CD8-positive, alpha-beta memory T cell (primary cell): ENCODE data around the gene TMEM14A. TPM values are rescaled to one million over a fixed set of nuclear protein-coding genes. Genes with fewer than 3 reads are reported as not detected.
A peak's percentile ranks its signal among the peaks of the same experiment; 100 is the strongest.

Experiments used
- CTCF ChIA-PET: fragments of 350-600 bp; sonication (Branson Sonifier 250); formaldehyde crosslinking; loops from one replicate; lab custom pipeline; 2021; ENCODE audit warnings: antibody characterized with exemption; lab: Charles Lee
- POLR2A ChIA-PET: fragments of 350-600 bp; sonication (Branson Sonifier 250); formaldehyde crosslinking; loops from one replicate; lab custom pipeline; 2021; ENCODE audit warnings: antibody characterized with exemption; lab: Charles Lee
- DNase-seq, 5 donors: peaks; one replicate each; pipeline versions ENCODE4 v3.0.0 to v3.0.0-alpha.2; 2020 to 2022; ENCODE audit warnings: mixed read lengths in 1 of 5
- H3K27ac ChIP-seq: one replicate; pipeline ENCODE4 v1.7.0; 2013; ENCODE audit warnings: low read depth, mild to moderate bottlenecking, low read length, moderate library complexity
- H3K27me3 ChIP-seq: 2 replicates; pipeline ENCODE4 v1.7.0; 2013; ENCODE audit warnings: low read length, mild to moderate bottlenecking; ENCODE audit not compliant: insufficient read depth, poor library complexity, severe bottlenecking
- H3K36me3 ChIP-seq: 2 replicates; pipeline ENCODE4 v1.7.0; 2013; ENCODE audit warnings: mild to moderate bottlenecking, low read length, moderate library complexity; ENCODE audit not compliant: insufficient read depth
- H3K4me1 ChIP-seq: 2 replicates; pipeline ENCODE4 v1.7.0; 2013; ENCODE audit warnings: mild to moderate bottlenecking, low read length, moderate library complexity; ENCODE audit not compliant: insufficient read depth
- H3K4me3 ChIP-seq: 2 replicates; pipeline ENCODE4 v1.7.0; 2013; ENCODE audit warnings: mild to moderate bottlenecking, low read length
- H3K9me3 ChIP-seq: 2 replicates; pipeline ENCODE4 v1.7.0; 2013; ENCODE audit warnings: mild to moderate bottlenecking, low read length
- H3K27ac Mint-ChIP-seq, 8 donors: one replicate each; pipeline ENCODE4 v1.8.0; 2020 to 2021; ENCODE audit warnings: mixed read lengths in 8 of 8, mild to moderate bottlenecking in 6 of 8, inconsistent platforms in 3 of 8, moderate library complexity in 3 of 8
- H3K27me3 Mint-ChIP-seq, 2 donors: one replicate each; pipeline ENCODE4 v1.8.0; 2020 to 2021; ENCODE audit warnings: mixed read lengths in 2 of 2, mild to moderate bottlenecking in 1 of 2, moderate library complexity in 1 of 2
- H3K36me3 Mint-ChIP-seq, 3 donors: one replicate each; pipeline ENCODE4 v1.8.0; 2020 to 2021; ENCODE audit warnings: mixed read lengths in 3 of 3, inconsistent platforms in 1 of 3, mild to moderate bottlenecking in 1 of 3
- H3K4me1 Mint-ChIP-seq, 3 donors: one replicate each; pipeline ENCODE4 v1.8.0; 2020 to 2021; ENCODE audit warnings: mixed read lengths in 3 of 3, inconsistent platforms in 1 of 3, mild to moderate bottlenecking in 1 of 3
- H3K4me3 Mint-ChIP-seq, 7 donors: one replicate each; pipeline ENCODE4 v1.8.0; 2020 to 2021; ENCODE audit warnings: mixed read lengths in 7 of 7, mild to moderate bottlenecking in 6 of 7, moderate library complexity in 4 of 7, inconsistent platforms in 2 of 7
- H3K9me3 Mint-ChIP-seq, 5 donors: one replicate each; pipeline ENCODE4 v1.8.0; 2020 to 2022; ENCODE audit warnings: mixed read lengths in 5 of 5, mild to moderate bottlenecking in 3 of 5, moderate library complexity in 2 of 5, inconsistent platforms in 1 of 5
- polyA plus RNA-seq: library from polyadenylated mRNA; unstranded; fragments of 300-500 nt; fragmentation: Illumina TruSeq; gene quantifications from one replicate; pipeline ENCODE4 v1.2.3, GENCODE V29; 2021
- total RNA-seq, 2 experiments: library from RNA; stranded (reverse); gene quantifications; one replicate each; pipeline ENCODE4 v1.2.3, GENCODE V29; 2021

Gene TMEM14A
- total and polyA plus RNA-seq, 3 experiments from 2014 or later = 20.1 to 27.3 (median 23.7) TPM

DNA sequence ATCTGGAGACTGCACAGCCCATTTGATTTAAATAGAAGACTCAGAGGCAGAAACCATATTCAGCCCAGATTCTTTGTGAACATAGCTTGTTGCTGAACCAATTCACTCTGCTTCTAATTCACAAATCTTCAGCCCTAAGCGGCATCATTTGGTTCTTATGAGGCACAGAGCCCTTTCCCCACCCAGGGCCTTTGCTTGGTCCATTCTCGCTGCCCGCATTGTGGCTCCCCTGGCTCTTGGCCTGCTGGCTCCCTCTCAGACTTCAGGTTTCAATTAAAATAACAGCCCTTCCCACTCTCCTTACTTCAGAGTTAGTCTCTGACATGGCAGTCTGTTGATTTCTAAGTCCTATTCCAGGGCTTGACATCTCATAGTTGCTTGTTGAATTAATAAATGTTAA, 9.4 kb upstream of the TMEM14A start:
- no peak overlapping the region for H3K4me3 ChIP-seq
- Mint-ChIP-seq H3K9me3 (no peaks in the 10 kb centered on the region), H3K27me3 (peaks cover 7 to 14% of the 10 kb centered on the region in 2 donors), H3K4me3 (no peak overlapping the region), H3K36me3 (peaks cover 0 to 1% (median 0%) of the 10 kb centered on the region in 3 donors), H3K27ac (no peak overlapping the region), H3K4me1 (no peaks in the 10 kb centered on the region)
- H3K4me1 ChIP-seq = peaks cover 4% of the 10 kb centered on the region
- H3K36me3 ChIP-seq = no peaks in the 10 kb centered on the region
- ChIA-PET POLR2A (no interaction called here), CTCF (interaction anchor here (1.1 to 4.2 kb wide), 6 partner anchors 10 to 398 kb away, joined by 3 to 60 read pairs (median 12); partner anchors contain the start of genes EFHC1 and MCM3)
- no peaks in the 10 kb centered on the region for H3K27me3 ChIP-seq
- no peak overlapping the region for H3K27ac ChIP-seq
- DNase-seq = no peak
- H3K9me3 ChIP-seq = no peaks in the 10 kb centered on the region

DNA sequence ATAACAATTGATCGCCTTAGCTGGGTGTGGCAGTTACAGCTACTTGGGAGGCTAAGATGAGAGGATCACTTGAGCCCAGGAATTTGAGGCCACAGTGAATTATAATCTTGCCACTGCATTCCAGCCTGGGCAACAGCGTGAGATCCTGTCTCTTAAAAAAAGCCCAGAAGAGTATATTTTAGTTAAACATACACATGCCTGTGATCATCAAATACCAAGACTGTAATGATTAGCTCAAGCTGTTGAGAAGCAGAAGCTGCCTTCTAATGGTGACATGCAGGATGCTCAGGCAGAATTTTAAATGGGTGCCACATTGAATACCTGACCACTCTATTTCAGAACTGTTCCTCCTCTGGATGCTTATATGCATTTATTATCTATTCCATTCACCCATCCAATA, 8.9 kb upstream of the TMEM14A start:
- POLR2A ChIA-PET = no interaction called here

DNA sequence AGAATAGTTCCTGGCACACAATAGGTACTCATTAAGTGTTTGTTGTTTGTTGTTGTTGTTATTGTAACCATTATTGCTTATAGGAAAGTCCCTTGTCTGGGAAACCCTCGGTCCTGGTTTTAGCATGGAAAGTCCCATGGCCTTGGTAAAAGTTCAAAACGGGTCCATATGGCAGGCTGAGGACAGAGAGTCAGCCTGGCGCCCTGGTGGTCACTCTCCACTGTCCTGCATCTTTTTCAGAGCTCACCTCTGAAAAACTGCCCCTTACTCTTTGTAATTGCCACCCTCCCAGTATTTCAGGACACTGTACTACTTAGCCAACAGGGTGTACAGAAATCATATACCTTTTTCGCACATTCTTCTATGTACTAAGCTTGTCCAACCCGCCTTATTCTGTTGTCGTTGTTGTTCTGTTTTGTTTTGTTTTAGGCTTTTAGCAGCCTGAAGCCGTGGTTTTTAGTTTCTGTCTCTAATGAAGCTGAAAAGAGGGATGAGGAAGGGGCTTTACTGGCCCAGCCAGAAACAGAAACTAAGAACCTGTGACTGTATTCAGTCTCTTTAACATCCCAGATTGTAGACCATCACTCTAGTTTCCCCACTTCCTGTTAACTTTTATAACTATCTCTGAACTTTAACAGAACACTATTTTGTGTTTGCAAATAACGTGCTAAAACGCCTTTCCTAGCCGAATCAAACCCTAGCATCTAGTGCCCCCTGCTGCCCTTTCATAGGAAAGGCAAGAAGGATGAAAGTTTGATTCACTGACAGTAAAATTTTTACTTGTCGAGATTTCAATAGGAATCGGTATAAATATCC, 7.6 kb upstream of the TMEM14A start:
- Mint-ChIP-seq H3K27me3 (peaks cover 0 to 2% of the 10 kb centered on the region in 2 donors), H3K27ac (no peak overlapping the region), H3K9me3 (no peaks in the 10 kb centered on the region), H3K4me3 (no peak overlapping the region), H3K4me1 (no peaks in the 10 kb centered on the region), H3K36me3 (no peaks in the 10 kb centered on the region)
- H3K4me1 ChIP-seq = peaks cover 4% of the 10 kb centered on the region
- H3K27ac ChIP-seq = no peak overlapping the region
- peak; percentile 28 to 71 (median 62) for DNase-seq
- H3K9me3 ChIP-seq = no peaks in the 10 kb centered on the region
- no peaks in the 10 kb centered on the region for H3K27me3 ChIP-seq
- H3K4me3 ChIP-seq = peak overlapping the region; percentile 72
- ChIA-PET CTCF (interaction anchor here (0.8 to 4.2 kb wide), 13 partner anchors 8 to 400 kb away, joined by 3 to 60 read pairs (median 5); partner anchors contain the start of genes EFHC1 and MCM3), POLR2A (no interaction called here)
- H3K36me3 ChIP-seq = no peaks in the 10 kb centered on the region

More for the DNA sequence above, 8.9 kb upstream of the TMEM14A start:
- no peak overlapping the region for H3K4me3 ChIP-seq
- H3K36me3 Mint-ChIP-seq = peaks cover 0 to 1% (median 0%) of the 10 kb centered on the region in 3 donors
- no peaks in the 10 kb centered on the region for H3K4me1 Mint-ChIP-seq
- no peaks in the 10 kb centered on the region for H3K9me3 ChIP-seq
- peaks cover 5 to 14% of the 10 kb centered on the region in 2 donors for H3K27me3 Mint-ChIP-seq
- no peak for DNase-seq
- H3K27ac Mint-ChIP-seq = no peak overlapping the region
- CTCF ChIA-PET = interaction anchor here (1.3 to 4.2 kb wide), 9 partner anchors 10 to 399 kb away, joined by 3 to 60 read pairs (median 6); partner anchors contain the start of genes EFHC1 and MCM3
- H3K4me1 ChIP-seq = peaks cover 4% of the 10 kb centered on the region
- H3K4me3 Mint-ChIP-seq = no peak overlapping the region
- H3K27ac ChIP-seq = no peak overlapping the region
- no peaks in the 10 kb centered on the region for H3K27me3 ChIP-seq
- no peaks in the 10 kb centered on the region for H3K9me3 Mint-ChIP-seq
- no peaks in the 10 kb centered on the region for H3K36me3 ChIP-seq

DNA sequence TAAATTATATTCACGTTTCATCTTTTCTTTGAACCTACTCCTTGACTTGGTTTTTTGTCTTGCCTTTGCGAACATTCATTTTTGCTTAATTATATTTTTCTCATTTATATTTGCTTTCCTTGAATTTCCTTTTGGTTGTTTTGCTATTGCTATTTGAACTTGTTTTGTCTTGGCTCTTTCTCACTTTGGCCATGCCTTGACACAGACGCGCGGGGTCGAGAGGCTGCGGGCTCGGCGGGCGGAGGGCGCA, 7.1 kb upstream of the TMEM14A start:
- peak overlapping the region; percentile 72 for H3K4me3 ChIP-seq
- Mint-ChIP-seq H3K9me3 (no peaks in the 10 kb centered on the region), H3K4me1 (no peaks in the 10 kb centered on the region), H3K4me3 (no peak overlapping the region), H3K27me3 (no peaks in the 10 kb centered on the region), H3K36me3 (no peaks in the 10 kb centered on the region), H3K27ac (no peak overlapping the region)
- no peak overlapping the region for H3K27ac ChIP-seq
- H3K27me3 ChIP-seq = no peaks in the 10 kb centered on the region
- ChIA-PET POLR2A (no interaction called here), CTCF (interaction anchor here (0.9 to 4.2 kb wide), 8 partner anchors 8 to 401 kb away, joined by 3 to 60 read pairs (median 6); partner anchors contain the start of genes EFHC1 and MCM3)
- H3K36me3 ChIP-seq = no peaks in the 10 kb centered on the region
- peaks cover 4% of the 10 kb centered on the region for H3K4me1 ChIP-seq
- peak in 1 of 5 donors; percentile 43 for DNase-seq
- H3K9me3 ChIP-seq = no peaks in the 10 kb centered on the region

DNA sequence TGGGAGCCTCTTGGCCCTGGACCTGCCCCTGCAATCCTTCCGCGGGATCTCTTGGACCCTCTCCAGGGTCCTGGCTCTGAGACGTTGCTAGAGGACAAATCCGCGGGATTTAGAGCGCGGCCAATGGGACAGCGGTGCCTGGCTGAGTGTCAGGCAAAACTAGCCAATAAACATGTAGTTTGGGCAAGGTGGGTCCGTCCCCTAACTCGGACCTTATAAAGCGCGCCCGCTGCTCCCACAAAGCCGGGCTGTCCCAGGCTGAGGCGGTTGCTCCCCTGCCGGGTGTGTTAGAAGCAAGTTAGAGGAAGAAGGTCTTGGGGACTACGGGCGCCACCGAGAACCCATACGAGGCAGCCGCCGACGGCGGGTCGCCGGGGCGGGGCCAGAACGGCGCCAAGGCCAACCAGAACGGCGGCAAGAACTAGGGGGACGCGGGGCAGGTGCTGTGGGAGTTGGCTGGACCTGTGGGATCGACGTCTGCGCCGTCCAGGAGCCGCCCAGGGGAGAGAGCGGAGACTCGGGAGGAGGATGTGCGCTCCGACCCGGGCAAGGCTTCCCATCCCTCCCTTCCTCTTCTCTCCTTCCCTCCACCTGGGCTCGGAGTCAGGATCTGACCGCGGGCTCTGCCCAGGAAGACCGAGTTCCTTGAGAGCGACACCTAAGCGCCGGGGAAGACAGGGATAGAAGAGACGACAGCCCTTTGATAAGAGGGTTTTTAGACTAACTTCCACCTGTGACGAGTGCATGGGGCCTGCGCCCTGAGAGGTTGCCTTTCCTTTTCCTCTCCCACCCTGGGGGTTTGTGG, 6.5 kb upstream of the TMEM14A start:
- Mint-ChIP-seq H3K27ac (no peak overlapping the region), H3K4me1 (peaks cover 0 to 3% (median 0%) of the 10 kb centered on the region in 3 donors), H3K9me3 (no peaks in the 10 kb centered on the region), H3K36me3 (no peaks in the 10 kb centered on the region), H3K4me3 (no peak overlapping the region), H3K27me3 (no peaks in the 10 kb centered on the region)
- no peaks in the 10 kb centered on the region for H3K27me3 ChIP-seq
- no peaks in the 10 kb centered on the region for H3K36me3 ChIP-seq
- H3K27ac ChIP-seq = no peak overlapping the region
- H3K9me3 ChIP-seq = no peaks in the 10 kb centered on the region
- ChIA-PET POLR2A (no interaction called here), CTCF (interaction anchor here (1.0 to 2.0 kb wide), 6 partner anchors 12 to 386 kb away, joined by 3 to 14 read pairs (median 5); partner anchors contain the start of genes EFHC1 and TRAM2)
- peaks cover 4% of the 10 kb centered on the region for H3K4me1 ChIP-seq
- peak in 4 of 5 donors; percentile 21 to 56 (median 30) for DNase-seq
- peak overlapping the region; percentile 72 for H3K4me3 ChIP-seq

DNA sequence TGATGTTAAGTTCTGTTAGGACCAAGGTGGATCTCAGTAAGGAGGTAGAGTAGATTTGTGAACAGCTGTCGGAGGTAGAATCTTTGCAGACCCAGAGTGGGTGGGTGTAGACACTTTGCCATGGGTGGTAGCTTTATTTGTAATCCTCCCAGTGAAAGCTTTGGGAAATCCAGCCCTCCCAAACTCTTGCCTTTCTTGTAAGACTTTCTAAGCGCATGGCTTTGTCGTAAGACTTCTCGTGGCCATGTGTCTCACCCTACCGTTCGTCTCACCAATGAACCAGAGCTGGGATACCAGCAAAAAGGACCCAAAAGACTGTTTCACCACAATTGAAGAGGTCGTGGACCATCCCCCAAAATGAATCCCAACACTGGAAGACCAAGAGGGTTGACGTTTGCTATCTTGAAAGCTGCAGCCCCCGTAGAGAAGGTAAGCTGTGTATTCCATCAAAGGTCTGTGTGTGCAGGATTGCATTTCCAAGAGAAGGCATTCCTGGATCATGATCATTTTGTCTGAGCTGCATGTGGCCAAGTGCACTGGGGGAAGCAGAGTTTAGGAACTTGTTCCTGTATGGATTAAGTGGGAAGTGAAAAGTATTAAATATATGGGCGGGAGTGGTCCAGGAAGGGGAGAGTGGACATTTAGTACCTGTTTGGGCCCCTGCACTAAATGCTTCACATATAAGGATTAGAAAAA, 5.8 kb upstream of the TMEM14A start:
- no peaks in the 10 kb centered on the region for H3K27me3 ChIP-seq
- ChIA-PET POLR2A (no interaction called here), CTCF (interaction anchor here (1.0 to 2.0 kb wide), 6 partner anchors 13 to 387 kb away, joined by 3 to 14 read pairs (median 5); partner anchors contain the start of genes EFHC1 and TRAM2)
- Mint-ChIP-seq H3K27ac (no peak overlapping the region), H3K36me3 (no peaks in the 10 kb centered on the region), H3K4me3 (no peak overlapping the region), H3K9me3 (no peaks in the 10 kb centered on the region), H3K4me1 (peaks cover 0 to 9% (median 2%) of the 10 kb centered on the region in 3 donors), H3K27me3 (no peaks in the 10 kb centered on the region)
- no peak for DNase-seq
- H3K4me3 ChIP-seq = no peak overlapping the region
- no peak overlapping the region for H3K27ac ChIP-seq
- H3K36me3 ChIP-seq = no peaks in the 10 kb centered on the region
- H3K4me1 ChIP-seq = peaks cover 4% of the 10 kb centered on the region
- no peaks in the 10 kb centered on the region for H3K9me3 ChIP-seq

DNA sequence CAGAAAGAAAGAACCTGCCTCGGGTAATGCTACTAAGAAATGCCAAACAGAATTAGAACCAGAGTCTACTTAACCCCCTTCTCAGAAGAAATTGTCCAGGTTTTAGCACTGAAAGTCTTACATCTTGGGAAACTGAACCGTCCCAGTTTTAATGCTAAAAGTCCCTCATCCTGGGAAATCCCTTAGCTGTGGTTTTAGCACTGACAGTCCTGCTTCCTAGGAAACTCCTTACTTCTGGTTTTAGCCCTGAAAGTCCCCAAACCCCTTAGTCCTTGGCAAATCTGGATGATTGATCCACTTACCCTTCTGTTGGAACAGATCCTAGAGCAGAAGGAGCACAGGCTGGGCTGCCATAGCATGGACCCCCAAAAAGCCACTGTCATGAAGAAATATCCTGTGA, 4.8 kb upstream of the TMEM14A start:
- H3K4me1 ChIP-seq = peaks cover 10% of the 10 kb centered on the region
- H3K27me3 ChIP-seq = no peaks in the 10 kb centered on the region
- Mint-ChIP-seq H3K36me3 (peaks cover 0 to 2% (median 0%) of the 10 kb centered on the region in 3 donors), H3K4me1 (peaks cover 8 to 14% (median 8%) of the 10 kb centered on the region in 3 donors), H3K9me3 (no peaks in the 10 kb centered on the region), H3K4me3 (peak overlapping the region in 2 of 7 donors; percentile 6 to 27), H3K27ac (no peak overlapping the region), H3K27me3 (no peaks in the 10 kb centered on the region)
- H3K36me3 ChIP-seq = no peaks in the 10 kb centered on the region
- POLR2A ChIA-PET = no interaction called here
- no peaks in the 10 kb centered on the region for H3K9me3 ChIP-seq
- CTCF ChIA-PET = interaction anchor here (1.9 to 2.0 kb wide), 2 partner anchors 90 to 388 kb away, joined by 4 to 6 read pairs; partner anchors contain the start of gene TRAM2
- DNase-seq = no peak
- H3K4me3 ChIP-seq = no peak overlapping the region
- H3K27ac ChIP-seq = no peak overlapping the region
